Measurements from ENCODE around the gene IFI27L2. TPM values are rescaled to one million over a fixed set of nuclear protein-coding genes. Genes with fewer than 3 reads are reported as not detected.

Gene IFI27L2
- total RNA-seq, 5 donors from 2014 or later (not counting 1 experiment from before 2014, with no cell fraction given) = 18.2 to 37.4 (median 27.7) TPM

Other genes starting within 250 kb of the IFI27L2 start
- gene FAM181A, start 202.3 kb downstream of the IFI27L2 start, total RNA-seq = not detected
- 1 to 10 TPM; 2.7 to 5.4 (median 3.3) TPM for gene ASB2, start 153.0 kb downstream of the IFI27L2 start, total RNA-seq
- gene CCDC197, start 132.3 kb downstream of the IFI27L2 start, total RNA-seq = not detected
- under 1 TPM; 0.09 to 0.57 (median 0.28) TPM for gene OTUB2, start 103.3 kb downstream of the IFI27L2 start, total RNA-seq
- 100 to 1,000 TPM; 258 to 448 (median 265) TPM for gene DDX24, start 48.4 kb downstream of the IFI27L2 start, total RNA-seq
- 10 to 100 TPM in 3 of 5 donors, 1 to 10 TPM in 2; 7.1 to 10.4 (median 10.0) TPM for gene IFI27L1, start 48.3 kb downstream of the IFI27L2 start, total RNA-seq
- gene IFI27, start 18.9 kb downstream of the IFI27L2 start, total RNA-seq = 1 to 10 TPM; 1.6 to 6.1 (median 1.8) TPM
- gene PPP4R4, start 44.7 kb upstream of the IFI27L2 start, total RNA-seq = 1 to 10 TPM in 3 of 5 donors, under 1 TPM in 2; 0.41 to 2.5 (median 1.3) TPM
- gene SERPINA10, start 163.7 kb upstream of the IFI27L2 start, total RNA-seq = under 1 TPM in 1 of 5 donors, not detected in 4; 0.15 TPM
- gene SERPINA6, start 193.7 kb upstream of the IFI27L2 start, total RNA-seq = not detected
- not detected for gene SERPINA2, start 237.1 kb upstream of the IFI27L2 start, total RNA-seq

Data from T-cell (primary cell).